G401 (cell line): ENCODE results near the gene DPYSL4. TPM values are rescaled to one million over a fixed set of nuclear protein-coding genes. Genes with fewer than 3 reads are reported as not detected.

Experiments
- DNase-seq: peaks from one replicate; pipeline ENCODE4 v3.0.0-alpha.2; 2015; ENCODE audit warnings: low spot score
- in situ Hi-C: cut with HindIII; loops from 2 replicates; pipeline ENCODE4 v1.10.0; 2016; ENCODE audit warnings: low sequenced_read_pairs, mixed read lengths
- total RNA-seq: library from RNA; depleted of rRNA; stranded (reverse); fragments of >200 nt; shearing (Covaris generic); gene quantifications from 2 replicates; pipeline ENCODE4 v1.2.3, GENCODE V29; 2014

Gene DPYSL4
- total RNA-seq, 1 experiment from 2014 or later: 6.0 TPM

GRCh38 chr10:132201111-132201969 lies 14.6 kb downstream of the DPYSL4 start:
- in situ Hi-C loops: no loop called here
- no peak for DNase-seq

GRCh38 chr10:132202070-132202970 lies 15.6 kb downstream of the DPYSL4 start:
- in situ Hi-C loops: no loop called here
- DNase-seq: no peak

GRCh38 chr10:132203256-132204077 lies 16.7 kb downstream of the DPYSL4 start:
- no peak for DNase-seq
- in situ Hi-C loops: no loop called here

- no peak for DNase-seq
Measured at GRCh38 chr10:132204078-132204780, 17.5 kb downstream of the DPYSL4 start.

DNA sequence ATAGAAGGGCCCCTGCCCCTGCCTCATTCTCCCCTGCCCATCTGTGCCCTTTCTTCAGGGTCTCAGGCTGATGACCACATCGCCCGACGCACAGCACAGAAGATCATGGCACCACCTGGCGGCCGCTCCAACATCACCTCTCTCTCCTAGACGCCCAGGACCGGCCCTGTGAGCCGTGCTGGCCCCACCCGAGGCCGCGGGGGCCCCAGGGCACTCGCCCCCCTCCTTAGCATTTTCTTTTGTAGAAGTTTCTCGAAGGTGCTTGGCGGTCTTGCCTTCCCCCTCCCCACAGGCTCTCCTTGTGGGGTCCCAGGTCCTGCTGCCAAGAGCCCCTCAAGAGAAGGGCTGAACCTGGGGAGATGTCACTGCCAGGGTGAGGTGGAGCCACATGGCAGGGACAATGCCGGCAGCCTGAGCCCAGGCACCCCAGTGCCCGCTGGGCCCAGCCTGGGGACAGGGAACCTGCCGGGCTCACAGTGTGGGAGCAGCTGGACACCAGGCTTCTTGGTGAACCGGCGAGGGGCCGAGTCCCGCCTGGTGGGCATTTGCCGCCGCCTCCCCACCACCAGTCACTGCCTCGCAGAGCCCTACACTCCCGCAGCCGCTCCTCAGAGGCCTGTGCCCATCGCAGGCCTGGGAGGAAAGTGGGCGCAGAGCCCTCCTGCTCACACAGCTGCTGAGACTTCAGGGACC lies 18.2 kb downstream of the DPYSL4 start:
- no peak for DNase-seq
- in situ Hi-C loops: no loop called here

More at GRCh38 chr10:132204078-132204780, 17.5 kb downstream of the DPYSL4 start:
- in situ Hi-C loops: no loop called here

DNA sequence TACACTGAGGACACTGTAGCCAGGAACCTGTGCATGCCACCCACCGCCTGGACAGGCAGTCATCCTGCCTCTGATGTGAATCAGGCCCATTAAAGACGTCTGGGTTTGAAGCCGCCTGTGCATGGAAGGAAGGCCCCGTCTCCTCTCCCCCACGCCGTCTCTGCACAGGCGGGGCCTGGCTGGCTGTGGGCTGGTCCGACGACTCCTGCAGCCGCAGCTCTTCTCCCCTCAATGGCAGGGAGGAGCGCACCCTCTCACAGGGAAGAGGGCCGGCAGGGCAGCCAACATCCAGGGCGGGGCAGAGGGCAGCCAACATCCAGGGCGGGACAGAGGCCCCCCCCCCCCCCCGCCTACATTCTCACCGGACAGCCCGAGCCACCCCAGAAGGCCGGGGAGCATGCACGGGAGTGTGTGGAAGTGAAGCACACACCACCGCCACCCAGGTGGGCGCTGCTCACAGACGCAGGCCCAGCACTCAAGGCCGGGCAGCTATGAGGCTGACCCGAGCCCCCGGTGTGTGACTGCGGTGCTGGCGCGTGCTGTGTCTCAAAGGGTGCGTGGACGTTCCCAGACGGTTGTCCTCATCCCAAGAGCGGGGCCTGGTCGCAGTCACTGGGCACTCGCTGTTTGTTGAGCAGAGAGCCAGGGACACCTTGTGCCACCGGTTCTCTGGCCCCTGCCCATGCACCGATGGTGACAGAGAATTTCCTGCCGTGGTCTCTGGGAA lies 19.1 kb downstream of the DPYSL4 start:
- no peak for DNase-seq
- in situ Hi-C loops: no loop called here

DNA sequence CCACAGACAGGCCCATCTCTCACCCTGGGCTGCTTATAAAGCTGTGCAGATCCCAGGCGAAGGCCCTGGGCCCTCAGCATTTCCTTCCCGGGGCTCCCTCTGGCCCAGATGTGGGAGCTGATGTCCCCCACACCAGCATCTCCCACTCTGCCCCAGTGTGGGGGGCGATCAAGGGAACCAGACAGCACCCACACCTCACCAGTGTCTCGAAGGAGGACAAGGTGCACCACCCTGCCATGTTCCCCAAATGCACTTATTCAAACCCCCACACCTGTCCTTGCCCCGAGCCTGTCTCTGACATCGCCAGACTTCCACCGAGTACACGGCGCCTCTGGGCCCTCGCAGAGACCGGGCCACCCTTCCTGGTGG lies 19.6 kb downstream of the DPYSL4 start:
- DNase-seq: no peak
- in situ Hi-C loops: no loop called here

- in situ Hi-C loops: no loop called here
- no peak for DNase-seq
Measured at GRCh38 chr10:132206806-132207535, 20.2 kb downstream of the DPYSL4 start.

DNA sequence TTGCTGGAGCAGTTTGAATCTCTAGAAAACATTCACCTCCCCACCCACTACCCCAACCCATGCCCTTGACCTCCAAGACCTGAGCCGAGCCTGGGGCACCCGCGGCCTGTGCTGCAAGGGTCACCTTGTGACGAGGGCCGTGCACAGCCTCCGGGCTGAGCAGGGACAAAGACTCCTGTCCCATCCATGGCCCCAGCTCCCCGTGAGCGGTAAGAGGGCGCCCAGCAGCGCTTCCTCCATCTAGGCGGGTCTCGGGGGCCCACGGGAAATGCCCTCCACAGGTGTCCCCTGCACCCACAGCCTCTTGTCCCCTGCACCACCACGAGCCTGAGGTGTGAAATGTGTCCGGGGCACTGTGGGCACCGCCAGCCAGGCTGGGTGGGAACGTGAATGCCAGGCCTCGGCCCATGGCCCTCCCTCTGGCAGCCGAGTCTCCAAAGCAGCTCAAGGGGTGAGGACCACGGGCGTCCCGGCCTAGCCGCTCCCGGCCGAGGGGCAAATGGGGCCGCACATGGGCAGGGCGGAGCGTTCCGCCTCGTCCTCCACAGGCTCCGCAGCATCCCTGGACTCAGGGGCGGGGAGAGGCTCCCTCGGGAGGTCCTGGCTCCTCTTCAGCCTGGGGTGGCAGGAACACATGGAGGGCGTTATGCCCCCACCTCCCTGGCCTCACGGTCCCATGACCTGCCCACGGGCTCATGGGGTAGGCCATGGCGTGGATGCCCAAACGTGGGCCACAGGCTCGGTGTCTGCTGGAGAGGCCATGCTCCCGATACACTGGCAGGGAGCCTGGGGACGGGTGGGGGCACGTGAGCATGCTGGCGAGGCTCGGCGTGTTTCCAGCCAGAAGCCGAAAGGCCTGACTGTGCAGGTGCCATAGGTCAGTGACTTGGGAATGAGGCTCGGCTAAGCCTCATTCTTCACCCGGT lies 21.1 kb downstream of the DPYSL4 start:
- no peak for DNase-seq
- in situ Hi-C loops: no loop called here

DNA sequence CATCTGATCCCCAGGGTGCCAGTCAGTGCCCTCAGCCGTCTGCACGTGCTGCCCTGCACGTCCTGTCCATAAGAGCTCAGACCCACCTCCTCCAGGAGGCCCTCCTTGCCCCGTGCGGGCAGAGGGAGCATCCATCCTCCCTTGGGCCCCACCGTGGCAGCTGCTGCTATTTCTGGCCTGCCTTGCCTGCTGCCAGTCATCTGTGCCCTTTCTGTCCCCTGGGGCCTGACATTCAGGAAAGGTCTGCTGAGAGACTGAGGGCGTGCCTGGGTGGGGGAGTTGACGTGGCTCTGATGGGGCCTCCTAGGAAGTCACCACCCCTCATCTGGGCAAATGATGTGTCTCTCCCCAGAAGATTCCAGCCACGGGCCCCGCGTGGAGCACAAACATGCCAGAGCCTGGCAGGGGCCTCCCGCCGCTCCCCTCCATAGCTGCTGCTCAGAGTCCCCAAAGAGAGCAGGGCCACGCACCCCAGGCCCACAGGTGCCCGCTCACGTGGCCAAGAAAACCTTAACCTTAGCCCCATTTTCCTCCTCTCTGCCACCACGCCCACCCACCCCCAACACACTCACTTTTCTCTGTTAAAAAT lies 21.8 kb downstream of the DPYSL4 start:
- DNase-seq: no peak
- in situ Hi-C loops: no loop called here

- DNase-seq: no peak
- in situ Hi-C loops: no loop called here
Measured at GRCh38 chr10:132209130-132209529, 22.4 kb downstream of the DPYSL4 start.

DNA sequence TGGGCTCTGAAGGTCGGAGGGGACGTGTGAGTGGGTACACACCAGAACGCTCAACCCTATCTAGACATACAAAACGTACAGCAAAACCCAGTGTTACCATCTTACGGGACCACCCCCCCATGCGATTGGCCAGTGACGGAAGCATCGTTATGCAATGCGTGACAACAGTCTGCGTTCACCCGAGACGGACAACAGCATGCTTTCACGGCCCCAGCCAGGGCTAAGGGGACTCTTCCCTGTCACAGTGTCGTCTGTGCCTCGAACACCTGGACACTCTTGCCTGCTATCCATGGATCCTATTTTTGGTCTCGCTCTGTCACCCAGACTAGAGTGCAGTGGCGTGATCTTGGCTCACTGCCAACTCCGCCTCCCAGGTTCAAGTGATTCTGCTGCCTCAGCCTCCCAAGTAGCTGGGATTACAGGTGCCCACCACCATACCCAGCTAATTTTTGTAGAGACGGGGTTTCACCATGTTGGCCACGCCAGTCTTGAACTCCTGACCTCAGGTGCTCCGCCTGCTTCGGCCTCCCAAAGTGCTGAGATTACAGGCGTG lies 23.3 kb downstream of the DPYSL4 start:
- no peak for DNase-seq
- in situ Hi-C loops: no loop called here

DNA sequence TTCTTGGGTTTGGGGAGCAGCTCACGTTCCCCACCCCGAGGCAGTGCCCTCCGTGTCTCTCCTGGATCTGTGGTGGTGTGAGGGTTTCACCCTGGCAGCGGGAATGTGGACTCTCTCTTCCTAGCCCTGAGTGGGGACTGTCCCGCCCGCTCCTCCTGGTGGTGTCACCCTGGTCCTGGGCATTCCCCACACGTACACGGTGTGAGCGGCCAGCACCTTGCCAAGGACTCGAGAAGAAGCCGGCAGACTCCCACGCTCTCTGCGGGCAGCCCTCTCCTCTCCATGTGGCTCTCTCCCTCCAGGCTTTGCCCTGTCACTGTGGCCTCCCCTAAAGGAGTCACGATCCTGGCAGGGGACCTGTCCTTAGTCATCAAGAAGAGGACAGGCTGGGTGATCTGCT lies 24.0 kb downstream of the DPYSL4 start:
- in situ Hi-C loops: no loop called here
- DNase-seq: no peak

- in situ Hi-C loops: no loop called here
- no peak for DNase-seq
Measured at GRCh38 chr10:132211246-132211645, 24.5 kb downstream of the DPYSL4 start.

- DNase-seq: no peak
- in situ Hi-C loops: no loop called here
Measured at GRCh38 chr10:132212816-132213215, 26.1 kb downstream of the DPYSL4 start.
